HG02973 (cell line): ENCODE measurements around the gene GABRP.

Experiments
- ATAC-seq: cut with Tn5 transposase; IDR thresholded peaks from one replicate; pipeline ENCODE4 v1.9.1; 2021; ENCODE audit warnings: moderate library complexity; ENCODE audit not compliant: unreplicated experiment

Gene GABRP

DNA sequence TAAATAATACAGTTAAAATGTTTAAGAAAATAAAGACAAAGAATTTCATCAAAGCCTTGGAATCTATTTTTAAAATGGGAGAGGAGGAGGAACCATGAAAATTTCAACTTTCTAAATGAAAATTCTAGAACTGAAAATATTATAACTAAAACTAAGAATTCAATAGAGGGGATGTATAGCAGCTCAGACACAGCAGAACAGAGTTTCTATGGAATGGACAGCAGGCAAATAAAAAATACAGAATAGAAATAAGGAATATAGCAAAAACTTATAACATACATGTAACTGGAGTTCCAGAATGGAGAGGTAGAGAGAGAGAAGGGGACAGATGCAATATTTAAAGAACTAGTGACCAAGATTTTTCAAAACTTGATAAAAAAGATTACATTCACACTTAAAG is 76.9 kb downstream of the GABRP start:
- ATAC-seq, result no peak

DNA sequence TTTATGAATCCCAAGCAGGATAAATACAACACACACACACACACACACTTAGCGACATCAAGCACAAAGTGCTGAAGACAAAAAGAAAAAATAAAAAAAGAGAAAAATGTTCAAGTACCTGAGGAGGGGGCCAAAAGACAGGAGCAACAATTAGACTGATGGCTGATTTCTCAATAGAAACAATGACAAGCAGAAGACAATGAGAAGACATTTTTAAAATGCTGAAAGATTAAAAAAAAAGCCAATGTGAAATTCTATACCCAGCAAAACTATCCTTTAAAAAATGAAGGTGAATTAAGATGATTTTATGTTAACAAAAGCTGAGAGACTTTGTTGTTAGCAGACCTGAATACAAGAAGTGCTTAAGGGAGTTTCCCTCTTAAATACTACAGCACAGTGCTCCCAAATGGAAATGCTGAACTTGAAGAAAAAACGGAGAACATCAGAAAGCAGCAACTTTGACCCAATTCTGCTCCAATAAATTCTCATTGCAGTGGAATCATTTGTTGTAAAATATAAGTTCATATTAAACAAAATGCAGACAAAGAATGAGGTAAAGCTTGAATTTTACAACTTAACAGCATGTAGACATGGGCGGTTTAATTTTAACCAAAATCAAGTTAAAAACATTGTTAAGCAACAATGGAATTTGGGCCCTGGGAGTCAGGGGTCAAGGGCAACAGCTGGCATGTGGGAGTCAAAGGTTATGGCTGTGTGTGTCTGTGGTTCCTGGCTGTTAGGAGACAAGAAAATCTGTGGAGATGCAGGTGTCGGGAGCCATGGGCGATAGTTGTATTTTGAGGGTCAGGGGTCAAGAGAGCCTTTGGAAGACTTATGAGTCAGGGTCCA is 77.5 kb downstream of the GABRP start:
- ATAC-seq, result no peak

DNA sequence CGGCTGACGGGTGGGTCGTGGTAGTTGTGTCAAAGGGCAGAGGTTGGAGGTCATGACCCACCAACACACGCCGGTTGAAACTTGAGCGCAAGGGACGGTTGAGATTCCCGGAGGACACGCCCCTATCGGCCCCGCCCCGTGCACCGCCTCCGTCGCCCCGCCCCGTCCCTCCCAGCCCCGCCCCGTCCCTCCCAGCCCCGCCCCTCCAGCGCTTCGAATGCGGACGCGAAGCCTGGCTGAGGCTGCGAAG is 78.1 kb downstream of the GABRP start:
- no peak for ATAC-seq

DNA sequence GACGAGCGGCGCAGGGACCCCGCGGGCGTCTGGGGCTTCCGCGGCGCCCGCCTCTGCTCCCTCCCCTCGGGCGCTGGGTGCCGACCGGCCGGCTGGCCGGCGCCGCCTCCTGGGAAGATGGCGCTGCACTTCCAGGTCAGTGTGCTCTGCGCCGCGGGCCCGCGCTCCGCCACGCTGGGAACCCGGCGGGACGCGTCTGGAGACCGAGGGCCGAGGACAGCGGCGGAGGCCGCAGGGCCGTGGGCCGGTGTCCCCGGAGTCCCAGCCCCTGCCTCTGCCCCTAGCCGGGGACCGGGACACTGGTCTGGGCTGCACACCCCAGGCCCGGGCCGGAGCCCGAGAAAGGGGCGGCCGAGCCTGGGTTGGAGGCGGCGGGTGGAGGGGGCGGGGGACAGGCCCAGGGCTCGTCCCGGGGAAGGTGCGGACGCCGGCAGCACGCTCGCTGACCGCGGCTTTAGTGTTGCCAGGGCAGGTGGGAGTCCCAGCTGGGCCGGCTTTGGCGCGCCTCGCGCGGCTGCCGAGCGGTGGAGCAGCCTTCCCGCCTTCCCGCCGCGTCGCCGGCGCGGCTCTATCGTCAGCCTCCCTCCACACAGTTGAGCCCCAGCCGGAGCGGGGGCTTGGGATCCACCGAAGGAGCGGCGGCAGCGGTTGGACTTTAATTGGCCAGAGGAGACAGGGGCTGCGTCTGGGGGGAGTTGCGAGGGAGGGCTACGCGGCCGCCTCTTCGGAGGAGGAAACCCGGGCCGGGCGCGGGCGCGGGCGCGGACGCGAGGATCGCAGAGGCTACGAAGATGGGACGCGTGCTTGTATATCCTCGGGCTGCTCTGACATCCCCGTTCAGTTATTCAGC is 78.6 kb downstream of the GABRP start, which contains the start of gene RANBP17:
Gene RANBP17, plus strand, starts transcription at position 102 of the 850 bp plus-strand sequence.
- no peak for ATAC-seq

DNA sequence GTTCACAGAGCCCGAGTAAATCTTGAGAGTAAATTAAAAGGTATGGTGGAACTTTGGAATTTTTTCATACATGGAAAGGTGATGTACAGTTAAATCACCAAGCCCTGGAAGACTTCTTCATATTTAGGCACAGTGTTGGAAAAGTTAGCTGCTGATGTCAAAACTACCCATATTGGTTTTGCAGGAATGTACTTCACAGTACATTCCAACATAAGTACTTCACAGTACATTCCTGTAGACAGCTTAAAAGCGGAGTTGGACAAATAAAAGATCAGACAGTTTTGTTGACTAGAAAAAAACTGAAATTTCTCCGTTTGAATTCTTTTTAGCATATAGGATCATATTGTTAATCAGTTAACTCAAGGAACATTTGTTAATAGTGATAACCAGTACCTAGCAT is 80.1 kb downstream of the GABRP start:
- no peak for ATAC-seq
